Breast epithelium (tissue), 4 donors: ENCODE results near the gene GPC5. TPM values are rescaled to one million over a fixed set of nuclear protein-coding genes. Genes with fewer than 3 reads are reported as not detected.
"Not testable (repeated sequence)": the region's sequence is repeated elsewhere in the genome, so short reads cannot be mapped to it uniquely, and the experiment has no call there.

Experiments used
- DNase-seq, 2 donors: peaks; one replicate each; pipeline ENCODE4 v3.0.0-alpha.2; 2019; ENCODE audit warnings: low spot score in 2 of 2
- H3K27ac ChIP-seq, 2 donors: fragments of 200-600 bp; sonication (generic) in 1 of 2; one replicate each; pipeline ENCODE4 v1.5.1; 2016 to 2019; ENCODE audit warnings: mild to moderate bottlenecking in 1 of 2
- H3K27me3 ChIP-seq, 2 donors: fragments of 200-600 bp; sonication (generic) in 1 of 2; one replicate each; pipeline versions ENCODE4 v1.5.1 to v1.6.0; 2017 to 2019; ENCODE audit warnings: control low read depth in 1 of 2, mild to moderate bottlenecking in 1 of 2
- H3K36me3 ChIP-seq: fragments of 200-600 bp; one replicate; pipeline ENCODE4 v1.5.1; 2019
- H3K4me1 ChIP-seq, 2 donors: fragments of 200-600 bp; sonication (generic); one replicate each; pipeline ENCODE4 v1.5.1; 2016 to 2019; ENCODE audit warnings: control low read depth in 1 of 2
- H3K4me3 ChIP-seq, 3 donors: fragments of 200-600 bp; sonication (generic); 1 replicate in 2 of 3; 2 replicates in 1 of 3; pipeline ENCODE4 v1.5.1; 2016 to 2019; ENCODE audit warnings: mild to moderate bottlenecking in 3 of 3, moderate library complexity in 2 of 3
- H3K9me3 ChIP-seq, 2 donors: fragments of 200-600 bp; sonication (generic) in 1 of 2; one replicate each; pipeline ENCODE4 v1.5.1; 2016 to 2019; ENCODE audit warnings: control low read depth in 1 of 2
- POLR2A ChIP-seq: fragments of 450-650 bp; IDR thresholded peaks from one replicate; pipeline ENCODE4 v1.6.1; 2016; ENCODE audit warnings: antibody characterized with exemption, mild to moderate bottlenecking, moderate library complexity
- POLR2AphosphoS5 ChIP-seq, 3 donors: sonication (generic); formaldehyde crosslinking; IDR thresholded peaks; one replicate each; pipeline ENCODE4 v1.6.1; 2017; ENCODE audit warnings: antibody characterized with exemption in 3 of 3
- intact Hi-C: fragments of 100-400 bp; cut with DNase I; formaldehyde crosslinking; loops from one replicate; pipeline ENCODE4 v1.15.1; 2023; ENCODE audit warnings: low total_unique reads
- total RNA-seq, 3 donors: library from RNA; depleted of rRNA; stranded (reverse); fragments of >200 nt; gene quantifications; one replicate each; pipeline ENCODE4 v1.1.0, GENCODE V29; 2016
- TF ChIP-seq, protein P1 (sequence below), 3 donors: fragments of 450-650 bp; IDR thresholded peaks; one replicate each; pipeline ENCODE4 v1.5.1; 2016 to 2017; ENCODE audit warnings: antibody characterized with exemption in 3 of 3, mild to moderate bottlenecking in 3 of 3, moderate library complexity in 3 of 3

The GPC5 gene
- total RNA-seq, 3 donors from 2014 or later = 0.88 to 0.98 TPM; not detected in 1

DNA sequence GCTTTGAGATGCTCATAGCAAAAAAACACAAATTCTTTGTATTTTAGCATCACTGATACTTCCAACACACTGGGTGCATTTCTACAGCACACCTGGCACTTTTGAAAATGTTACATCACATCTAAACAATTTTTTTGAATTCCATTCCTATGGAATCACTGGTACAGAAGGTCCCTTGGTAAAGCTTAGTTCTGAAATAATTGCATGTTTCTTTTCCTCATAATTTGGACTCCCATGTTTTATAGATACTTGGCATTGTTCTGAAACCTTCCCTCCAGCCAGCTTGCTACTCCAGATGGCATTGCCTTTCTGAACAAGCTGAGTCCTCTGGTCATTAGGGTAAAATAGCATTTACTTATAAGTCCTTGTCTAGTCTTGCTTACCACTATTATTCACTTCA, 1346.8 kb downstream of the GPC5 start:
- DNase-seq = no peak
- TF ChIP-seq POLR2A (no peak), POLR2AphosphoS5 (IDR thresholded peaks at IDR 0.05) (no peak)
- TF ChIP-seq, protein P1, sequence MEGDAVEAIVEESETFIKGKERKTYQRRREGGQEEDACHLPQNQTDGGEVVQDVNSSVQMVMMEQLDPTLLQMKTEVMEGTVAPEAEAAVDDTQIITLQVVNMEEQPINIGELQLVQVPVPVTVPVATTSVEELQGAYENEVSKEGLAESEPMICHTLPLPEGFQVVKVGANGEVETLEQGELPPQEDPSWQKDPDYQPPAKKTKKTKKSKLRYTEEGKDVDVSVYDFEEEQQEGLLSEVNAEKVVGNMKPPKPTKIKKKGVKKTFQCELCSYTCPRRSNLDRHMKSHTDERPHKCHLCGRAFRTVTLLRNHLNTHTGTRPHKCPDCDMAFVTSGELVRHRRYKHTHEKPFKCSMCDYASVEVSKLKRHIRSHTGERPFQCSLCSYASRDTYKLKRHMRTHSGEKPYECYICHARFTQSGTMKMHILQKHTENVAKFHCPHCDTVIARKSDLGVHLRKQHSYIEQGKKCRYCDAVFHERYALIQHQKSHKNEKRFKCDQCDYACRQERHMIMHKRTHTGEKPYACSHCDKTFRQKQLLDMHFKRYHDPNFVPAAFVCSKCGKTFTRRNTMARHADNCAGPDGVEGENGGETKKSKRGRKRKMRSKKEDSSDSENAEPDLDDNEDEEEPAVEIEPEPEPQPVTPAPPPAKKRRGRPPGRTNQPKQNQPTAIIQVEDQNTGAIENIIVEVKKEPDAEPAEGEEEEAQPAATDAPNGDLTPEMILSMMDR (IDR thresholded peaks at IDR 0.05) = no peak
- H3K27me3 ChIP-seq = no peaks in the 10 kb centered on the region

GRCh38 chr13:92752705-92753104, 1354.3 kb downstream of the GPC5 start:
- H3K9me3 ChIP-seq, DNase-seq, H3K27me3 ChIP-seq, H3K4me3 ChIP-seq, H3K4me1 ChIP-seq, intact Hi-C loops, H3K27ac ChIP-seq, H3K36me3 ChIP-seq: not testable (repeated sequence)

More for the DNA sequence above, 1346.8 kb downstream of the GPC5 start:
- no peak overlapping the region for H3K4me3 ChIP-seq
- H3K36me3 ChIP-seq = no peaks in the 10 kb centered on the region
- no peaks in the 10 kb centered on the region for H3K4me1 ChIP-seq
- H3K27ac ChIP-seq = no peak overlapping the region
- intact Hi-C loops = no loop called here
- H3K9me3 ChIP-seq = no peaks in the 10 kb centered on the region

DNA sequence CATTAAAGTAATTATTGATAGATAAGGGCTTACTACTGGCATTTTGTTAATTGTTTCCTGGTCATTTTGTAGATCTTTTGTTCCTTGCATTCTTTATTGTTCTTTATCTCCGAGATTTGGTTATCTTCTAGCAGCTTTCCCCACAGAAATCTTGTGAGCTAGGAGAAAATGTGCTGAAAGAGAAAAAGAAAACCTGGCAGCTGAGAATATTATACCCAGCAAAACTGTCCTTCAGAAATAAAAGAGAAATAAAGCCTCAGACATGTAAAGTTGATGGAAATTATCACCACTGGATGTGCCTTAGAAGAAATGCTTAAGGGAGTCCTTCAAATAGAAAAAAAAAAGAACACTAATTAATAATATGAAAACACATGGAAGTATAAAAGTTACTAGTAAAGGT, 1363.3 kb downstream of the GPC5 start:
- TF ChIP-seq POLR2A = no peak
- TF ChIP-seq, protein P1 (IDR thresholded peaks at IDR 0.05) = no peak
- TF ChIP-seq POLR2AphosphoS5 (IDR thresholded peaks at IDR 0.05) = no peak
- Histone ChIP-seq H3K4me3 (no peak overlapping the region), H3K27me3 (no peaks in the 10 kb centered on the region), H3K9me3 (peaks cover 0 to 24% of the 10 kb centered on the region in 2 donors), H3K27ac (no peak overlapping the region), H3K36me3 (no peaks in the 10 kb centered on the region), H3K4me1 (no peaks in the 10 kb centered on the region)
- intact Hi-C loops = no loop called here
- no peak for DNase-seq

DNA sequence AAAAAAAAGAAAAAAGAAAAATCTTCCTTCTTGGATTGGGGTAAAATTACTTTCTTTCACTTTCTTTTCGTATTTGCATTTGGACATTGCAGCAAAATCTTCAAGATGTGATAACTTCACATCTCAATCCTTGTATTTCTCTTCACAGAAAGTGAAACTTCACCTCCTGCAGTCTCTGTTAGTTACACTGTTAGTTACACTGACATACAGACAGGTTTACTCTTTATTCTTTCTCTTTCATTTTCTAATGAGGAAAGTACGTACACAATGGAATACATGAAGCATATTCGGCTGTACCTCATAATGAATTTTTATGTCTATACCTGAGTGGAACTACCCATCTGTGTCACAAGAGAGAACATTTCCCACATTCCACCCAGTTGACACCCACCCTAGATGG, 1369.0 kb downstream of the GPC5 start:
- DNase-seq = no peak
- Histone ChIP-seq H3K4me1 (no peaks in the 10 kb centered on the region), H3K36me3 (no peaks in the 10 kb centered on the region), H3K27me3 (no peaks in the 10 kb centered on the region), H3K4me3 (no peak overlapping the region), H3K27ac (no peak overlapping the region), H3K9me3 (peaks cover 0 to 7% of the 10 kb centered on the region in 2 donors)
- no peak for TF ChIP-seq POLR2AphosphoS5 (IDR thresholded peaks at IDR 0.05)
- TF ChIP-seq POLR2A = no peak
- TF ChIP-seq, protein P1 (IDR thresholded peaks at IDR 0.05) = no peak
- intact Hi-C loops = no loop called here

DNA sequence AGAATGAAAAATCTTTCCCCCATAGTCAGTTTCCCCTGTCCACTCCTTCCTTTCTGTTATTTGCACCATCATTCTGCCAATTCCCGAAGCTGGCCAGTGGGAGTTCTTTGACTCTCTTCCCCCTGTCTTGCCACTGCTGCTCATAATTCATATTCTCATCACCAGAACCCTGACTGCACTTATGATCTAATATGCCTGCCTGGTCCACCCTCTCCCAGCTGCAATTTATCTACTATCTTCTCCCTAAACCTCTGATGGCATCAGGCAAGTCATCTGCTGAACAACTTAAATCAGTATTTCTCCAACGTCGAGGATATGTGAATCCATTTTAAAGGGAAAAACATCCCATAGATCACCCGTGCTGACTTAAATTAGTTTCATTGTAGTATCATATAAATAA, 1370.2 kb downstream of the GPC5 start:
- intact Hi-C loops = no loop called here
- H3K27ac ChIP-seq = no peak overlapping the region
- no peaks in the 10 kb centered on the region for H3K36me3 ChIP-seq
- no peak overlapping the region for H3K4me3 ChIP-seq
- no peak for TF ChIP-seq POLR2A
- TF ChIP-seq, protein P1 (IDR thresholded peaks at IDR 0.05) = no peak
- no peak for TF ChIP-seq POLR2AphosphoS5 (IDR thresholded peaks at IDR 0.05)
- no peaks in the 10 kb centered on the region for H3K27me3 ChIP-seq
- peaks cover 0 to 3% of the 10 kb centered on the region in 2 donors for H3K9me3 ChIP-seq
- no peak for DNase-seq
- no peaks in the 10 kb centered on the region for H3K4me1 ChIP-seq

DNA sequence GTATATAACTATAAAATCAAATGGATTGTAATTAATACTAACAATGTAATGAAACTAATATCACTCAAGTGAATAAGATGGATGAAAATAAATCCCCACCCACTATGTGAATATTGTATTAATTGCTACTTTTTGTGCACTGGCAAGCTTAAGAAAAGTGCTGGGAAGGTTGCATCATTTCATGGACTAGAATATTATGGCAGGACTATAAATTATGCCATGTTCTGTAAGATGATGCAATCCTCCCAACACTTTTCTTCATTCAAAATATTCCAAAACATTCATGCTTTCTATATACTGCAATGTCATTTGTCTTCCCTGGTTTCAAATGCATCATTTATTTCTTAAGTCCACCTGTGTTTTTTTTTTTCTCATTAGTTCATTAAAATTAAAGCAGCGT, 1370.6 kb downstream of the GPC5 start:
- Histone ChIP-seq H3K27me3 (no peaks in the 10 kb centered on the region), H3K27ac (no peak overlapping the region), H3K4me1 (no peaks in the 10 kb centered on the region), H3K9me3 (no peaks in the 10 kb centered on the region), H3K4me3 (no peak overlapping the region), H3K36me3 (no peaks in the 10 kb centered on the region)
- TF ChIP-seq POLR2A (no peak), POLR2AphosphoS5 (IDR thresholded peaks at IDR 0.05) (no peak)
- TF ChIP-seq, protein P1 (IDR thresholded peaks at IDR 0.05) = no peak
- intact Hi-C loops = no loop called here
- DNase-seq = no peak
